ENCODE results near the gene ZNF426. TPM values are rescaled to one million over a fixed set of nuclear protein-coding genes. Genes with fewer than 3 reads are reported as not detected.

ZNF426 gene
- total and polyA plus RNA-seq, 2 of the 13 experiments (the other 11 are each of a cell fraction or from before 2014, with no cell fraction given), result 3.8 to 14.9 TPM

- TF ChIP-seq, protein P1, sequence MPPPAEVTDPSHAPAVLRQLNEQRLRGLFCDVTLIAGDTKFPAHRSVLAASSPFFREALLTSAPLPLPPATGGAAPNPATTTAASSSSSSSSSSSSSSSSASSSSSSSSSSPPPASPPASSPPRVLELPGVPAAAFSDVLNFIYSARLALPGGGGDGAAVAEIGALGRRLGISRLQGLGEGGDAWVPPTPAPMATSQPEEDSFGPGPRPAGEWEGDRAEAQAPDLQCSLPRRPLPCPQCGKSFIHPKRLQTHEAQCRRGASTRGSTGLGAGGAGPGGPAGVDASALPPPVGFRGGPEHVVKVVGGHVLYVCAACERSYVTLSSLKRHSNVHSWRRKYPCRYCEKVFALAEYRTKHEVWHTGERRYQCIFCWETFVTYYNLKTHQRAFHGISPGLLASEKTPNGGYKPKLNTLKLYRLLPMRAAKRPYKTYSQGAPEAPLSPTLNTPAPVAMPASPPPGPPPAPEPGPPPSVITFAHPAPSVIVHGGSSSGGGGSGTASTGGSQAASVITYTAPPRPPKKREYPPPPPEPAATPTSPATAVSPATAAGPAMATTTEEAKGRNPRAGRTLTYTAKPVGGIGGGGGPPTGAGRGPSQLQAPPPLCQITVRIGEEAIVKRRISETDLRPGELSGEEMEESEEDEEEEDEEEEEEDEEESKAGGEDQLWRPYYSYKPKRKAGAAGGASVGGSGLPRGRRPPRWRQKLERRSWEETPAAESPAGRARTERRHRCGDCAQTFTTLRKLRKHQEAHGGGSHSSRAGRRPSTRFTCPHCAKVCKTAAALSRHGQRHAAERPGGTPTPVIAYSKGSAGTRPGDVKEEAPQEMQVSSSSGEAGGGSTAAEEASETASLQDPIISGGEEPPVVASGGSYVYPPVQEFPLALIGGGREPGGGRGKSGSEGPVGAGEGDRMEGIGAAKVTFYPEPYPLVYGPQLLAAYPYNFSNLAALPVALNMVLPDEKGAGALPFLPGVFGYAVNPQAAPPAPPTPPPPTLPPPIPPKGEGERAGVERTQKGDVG (CRISPR knock-in tag; IDR thresholded peaks at IDR 0.05; ENCODE audit: borderline replicate concordance), result peak; percentile 61; the same call in 1 of the 2 replicates
- TF ChIP-seq SP4 (CRISPR knock-in tag; IDR thresholded peaks at IDR 0.05) (peak; percentile 48; the same call in 1 of the 2 replicates), HNF4A (CRISPR knock-in tag; IDR thresholded peaks at IDR 0.05) (peak; percentile 65), KDM2A (CRISPR knock-in tag; IDR thresholded peaks at IDR 0.05; ENCODE audit: borderline replicate concordance, low read depth) (peak; percentile 91), ZNF710 (CRISPR knock-in tag; IDR thresholded peaks at IDR 0.05; ENCODE audit: borderline replicate concordance) (peak; percentile 51; the same call in 1 of the 2 replicates), MXD4 (CRISPR knock-in tag; IDR thresholded peaks at IDR 0.05) (0 out of 2 replicates have a peak, but pooled peaks have one; percentile 62), ZSCAN5A (CRISPR knock-in tag; IDR thresholded peaks at IDR 0.05; ENCODE audit: borderline replicate concordance) (0 out of 2 replicates have a peak, but pooled peaks have one; percentile 40), MLX (CRISPR knock-in tag; IDR thresholded peaks at IDR 0.05) (no peak), ZNF670 (CRISPR knock-in tag; IDR thresholded peaks at IDR 0.05; ENCODE audit: borderline replicate concordance) (peak; percentile 83), DNMT3B (CRISPR knock-in tag; conservative IDR thresholded peaks at IDR 0.05) (no peak), MED13 (CRISPR knock-in tag; IDR thresholded peaks at IDR 0.05) (0 out of 2 replicates have a peak, but pooled peaks have one; percentile 25), E2F2 (CRISPR knock-in tag; IDR thresholded peaks at IDR 0.05; ENCODE audit: borderline replicate concordance) (no peak)
- TF ChIP-seq, protein P2, sequence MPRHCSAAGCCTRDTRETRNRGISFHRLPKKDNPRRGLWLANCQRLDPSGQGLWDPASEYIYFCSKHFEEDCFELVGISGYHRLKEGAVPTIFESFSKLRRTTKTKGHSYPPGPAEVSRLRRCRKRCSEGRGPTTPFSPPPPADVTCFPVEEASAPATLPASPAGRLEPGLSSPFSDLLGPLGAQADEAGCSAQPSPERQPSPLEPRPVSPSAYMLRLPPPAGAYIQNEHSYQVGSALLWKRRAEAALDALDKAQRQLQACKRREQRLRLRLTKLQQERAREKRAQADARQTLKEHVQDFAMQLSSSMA (CRISPR knock-in tag; IDR thresholded peaks at IDR 0.05), result no peak
- TF ChIP-seq, protein P3, sequence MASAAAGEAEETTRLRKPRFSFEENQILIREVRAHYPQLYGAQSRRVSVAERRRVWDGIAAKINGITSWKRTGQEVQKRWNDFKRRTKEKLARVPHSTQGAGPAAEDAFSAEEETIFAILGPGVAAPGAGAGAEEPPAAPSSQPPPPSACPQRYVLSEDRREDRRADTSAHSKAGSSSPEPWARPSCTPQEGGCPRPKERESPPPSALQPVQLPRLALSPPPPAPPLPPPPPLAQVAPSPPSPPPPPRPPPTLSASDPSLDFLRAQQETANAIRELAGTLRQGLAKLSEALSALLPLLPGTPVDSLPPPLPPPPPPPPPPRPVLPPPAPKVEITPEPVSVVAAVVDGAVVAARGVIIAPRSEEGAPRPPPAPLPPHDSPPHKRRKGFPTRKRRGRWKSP (CRISPR knock-in tag; IDR thresholded peaks at IDR 0.05), result peak; percentile 68
Observed at GRCh38 chr19:9538183-9539058, at the start of gene ZNF426 (continued).
